Right renal cortex interstitium (tissue), 3 donors: Measurements from ENCODE around the gene EPM2A. TPM values are rescaled to one million over a fixed set of nuclear protein-coding genes. Genes with fewer than 3 reads are reported as not detected.
A peak's percentile ranks its signal among the peaks of the same experiment; 100 is the strongest.
"Not testable (repeated sequence)": the region's sequence is repeated elsewhere in the genome, so short reads cannot be mapped to it uniquely, and the experiment has no call there.

ENCODE experiments used
- DNase-seq, 3 donors: peaks; one replicate each; pipeline ENCODE4 v3.0.0-alpha.2; 2013; ENCODE audit warnings: low read depth in 3 of 3, low spot score in 2 of 3
- polyA plus RNA-seq, 3 donors: library from polyadenylated mRNA; unstranded; fragments of 120-200 nt; gene quantifications; one replicate each; pipeline ENCODE4 v1.2.1, GENCODE V29; 2013; ENCODE audit not compliant: insufficient read length in 3 of 3

Gene EPM2A
- polyA plus RNA-seq: 10 to 100 TPM; 14.3 to 15.8 (median 15.0) TPM

GRCh38 chr6:145735356-145736165 is at the start of gene EPM2A:
Gene EPM2A (minus strand): TSS chr6:145735520. CDS start chr6:145735498, 22 bp downstream.
- DNase-seq: peak in 2 of 3 donors; percentile 49 to 65

- no peak for DNase-seq
These were observed 49.4 kb upstream of the EPM2A start for GRCh38 chr6:145784683-145785082.

GRCh38 chr6:145783796-145784195 is 48.5 kb upstream of the EPM2A start:
- no peak for DNase-seq

GRCh38 chr6:145772846-145773245 is 37.5 kb upstream of the EPM2A start:
- DNase-seq: no peak

GRCh38 chr6:145765449-145765848 is 30.1 kb upstream of the EPM2A start:
- no peak for DNase-seq

- DNase-seq: no peak
These were observed 28.4 kb upstream of the EPM2A start for GRCh38 chr6:145763742-145764141.

GRCh38 chr6:145761584-145761983 is 26.3 kb upstream of the EPM2A start:
- no peak for DNase-seq

GRCh38 chr6:145758113-145758512 is 22.8 kb upstream of the EPM2A start:
- no peak for DNase-seq

- DNase-seq: no peak
These were observed 20.9 kb upstream of the EPM2A start for GRCh38 chr6:145756170-145756662.

- DNase-seq: no peak
These were observed 20.4 kb upstream of the EPM2A start for GRCh38 chr6:145755682-145756081.

GRCh38 chr6:145752638-145753037 is 17.3 kb upstream of the EPM2A start:
- DNase-seq: no peak

GRCh38 chr6:145749632-145750031 is 14.3 kb upstream of the EPM2A start:
- no peak for DNase-seq

- DNase-seq: no peak
These were observed 10.5 kb upstream of the EPM2A start for GRCh38 chr6:145745861-145746260.

GRCh38 chr6:145744619-145745018 is 9.3 kb upstream of the EPM2A start:
- DNase-seq: no peak

- DNase-seq: no peak
These were observed 8.0 kb upstream of the EPM2A start for GRCh38 chr6:145743332-145743731.

- not testable (repeated sequence) for DNase-seq
These were observed 7.2 kb upstream of the EPM2A start for GRCh38 chr6:145742472-145742871.

GRCh38 chr6:145739685-145740084 is 4.4 kb upstream of the EPM2A start:
- not testable (repeated sequence) for DNase-seq

GRCh38 chr6:145738265-145738664 is 2.9 kb upstream of the EPM2A start:
- DNase-seq: no peak

- DNase-seq: peak in 2 of 3 donors; percentile 40 to 51
These were observed 1.4 kb upstream of the EPM2A start for GRCh38 chr6:145736661-145737144.

- DNase-seq: peak; percentile 74 to 84 (median 76)
These were observed 599 bp downstream of the EPM2A start for GRCh38 chr6:145734486-145735355.

- DNase-seq: no peak
These were observed 1.5 kb downstream of the EPM2A start for GRCh38 chr6:145733810-145734209.
